Fibroblast of lung (primary cell): Measurements from ENCODE around the gene RASGEF1C.

ENCODE experiments used
- CTCF ChIP-seq, 2 donors: IDR thresholded peaks in 1 of 2; conservative IDR thresholded peaks in 1 of 2; 1 replicate in 1 of 2; 2 replicates in 1 of 2; pipeline ENCODE4 v1.5.1; 2011 to 2012; ENCODE audit warnings: low read length in 2 of 2, control low read depth in 1 of 2, inconsistent platforms in 1 of 2, low read depth in 1 of 2, mild to moderate bottlenecking in 1 of 2
- EZH2 ChIP-seq: IDR thresholded peaks from 2 replicates; pipeline ENCODE4 v1.5.1; 2012; ENCODE audit warnings: low read length, control low read depth, mild to moderate bottlenecking; ENCODE audit errors: missing control alignments

GRCh38 chr5:180233729-180234128 is 24.7 kb upstream of the RASGEF1C start:
- no peak for TF ChIP-seq EZH2
- no peak for TF ChIP-seq CTCF (conservative IDR thresholded peaks at IDR 0.05 in 1 of 2, IDR thresholded peaks at IDR 0.05 in 1 of 2; ENCODE audit: low read depth in 1 of 2, low read length in 2 of 2)
